MM.1S (cell line): ENCODE measurements around the gene PDE11A.

Experiments
- EZH2phosphoT487 ChIP-seq: fragments of 300-600 bp; sonication (generic); IDR thresholded peaks from 2 replicates; pipeline ENCODE4 v1.6.1; 2018; ENCODE audit warnings: antibody characterized with exemption, low read length
- TF ChIP-seq, protein P1 (sequence below): fragments of 300-600 bp; sonication (generic); IDR thresholded peaks from 2 replicates; pipeline ENCODE4 v1.5.1; 2016; ENCODE audit warnings: antibody characterized with exemption, low read length, mixed read lengths

DNA sequence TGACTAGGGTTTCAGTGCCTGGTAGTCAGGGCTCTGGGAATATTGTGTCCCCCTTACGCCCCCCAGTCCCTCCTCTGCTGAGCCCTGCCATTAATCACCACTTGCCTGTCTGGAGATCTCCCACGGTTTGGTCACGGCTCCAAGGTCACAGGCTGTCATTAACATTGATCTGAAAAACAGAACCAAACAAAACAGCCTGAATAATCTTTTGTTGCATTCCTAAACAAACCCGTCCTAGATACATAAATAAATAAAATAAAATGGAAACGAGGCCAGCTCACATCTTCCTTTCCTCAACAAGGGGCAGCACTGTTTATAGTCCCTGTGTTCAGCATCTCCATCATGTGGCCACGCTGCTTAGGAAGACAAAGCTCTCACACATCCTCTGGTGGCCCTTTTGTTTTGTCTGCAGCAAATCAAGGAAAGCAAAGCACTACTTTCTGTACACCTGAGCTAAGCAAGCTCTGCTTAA is 397.2 kb downstream of the PDE11A start:
- TF ChIP-seq, protein P1, sequence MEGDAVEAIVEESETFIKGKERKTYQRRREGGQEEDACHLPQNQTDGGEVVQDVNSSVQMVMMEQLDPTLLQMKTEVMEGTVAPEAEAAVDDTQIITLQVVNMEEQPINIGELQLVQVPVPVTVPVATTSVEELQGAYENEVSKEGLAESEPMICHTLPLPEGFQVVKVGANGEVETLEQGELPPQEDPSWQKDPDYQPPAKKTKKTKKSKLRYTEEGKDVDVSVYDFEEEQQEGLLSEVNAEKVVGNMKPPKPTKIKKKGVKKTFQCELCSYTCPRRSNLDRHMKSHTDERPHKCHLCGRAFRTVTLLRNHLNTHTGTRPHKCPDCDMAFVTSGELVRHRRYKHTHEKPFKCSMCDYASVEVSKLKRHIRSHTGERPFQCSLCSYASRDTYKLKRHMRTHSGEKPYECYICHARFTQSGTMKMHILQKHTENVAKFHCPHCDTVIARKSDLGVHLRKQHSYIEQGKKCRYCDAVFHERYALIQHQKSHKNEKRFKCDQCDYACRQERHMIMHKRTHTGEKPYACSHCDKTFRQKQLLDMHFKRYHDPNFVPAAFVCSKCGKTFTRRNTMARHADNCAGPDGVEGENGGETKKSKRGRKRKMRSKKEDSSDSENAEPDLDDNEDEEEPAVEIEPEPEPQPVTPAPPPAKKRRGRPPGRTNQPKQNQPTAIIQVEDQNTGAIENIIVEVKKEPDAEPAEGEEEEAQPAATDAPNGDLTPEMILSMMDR, result no peak
- TF ChIP-seq EZH2phosphoT487, result no peak
